ENCODE results near the gene LPCAT3.

LPCAT3 gene

GRCh38 chr12:6998715-6999451 is 19.4 kb downstream of the LPCAT3 start:
- DNase-seq (ENCODE audit: low read depth): no peak

- peak; percentile 33 for DNase-seq (ENCODE audit: low read depth)
Measured at GRCh38 chr12:6996040-6996441, 22.2 kb downstream of the LPCAT3 start.

- DNase-seq (ENCODE audit: low read depth): no peak
Measured at GRCh38 chr12:6987956-6988553, 30.2 kb downstream of the LPCAT3 start.

GRCh38 chr12:6982532-6982931 is 35.7 kb downstream of the LPCAT3 start:
- DNase-seq (ENCODE audit: low read depth): no peak

- no peak for DNase-seq (ENCODE audit: low read depth)
Measured at GRCh38 chr12:6981152-6982052, 36.9 kb downstream of the LPCAT3 start.

- DNase-seq (ENCODE audit: low read depth): no peak
Measured at GRCh38 chr12:6980740-6981139, 37.5 kb downstream of the LPCAT3 start.

- DNase-seq (ENCODE audit: low read depth): no peak
Measured at GRCh38 chr12:6980075-6980474, 38.2 kb downstream of the LPCAT3 start.

- DNase-seq (ENCODE audit: low read depth): no peak
Measured at GRCh38 chr12:6979453-6979852, 38.8 kb downstream of the LPCAT3 start.

GRCh38 chr12:6979021-6979420 is 39.3 kb downstream of the LPCAT3 start:
- no peak for DNase-seq (ENCODE audit: low read depth)

GRCh38 chr12:6978611-6979011 is 39.7 kb downstream of the LPCAT3 start:
- no peak for DNase-seq (ENCODE audit: low read depth)

- no peak for DNase-seq (ENCODE audit: low read depth)
Measured at GRCh38 chr12:6978188-6978587, 40.1 kb downstream of the LPCAT3 start.

GRCh38 chr12:6977653-6978052 is 40.6 kb downstream of the LPCAT3 start:
- DNase-seq (ENCODE audit: low read depth): no peak

- DNase-seq (ENCODE audit: low read depth): no peak
Measured at GRCh38 chr12:6975297-6976032, 42.8 kb downstream of the LPCAT3 start.

GRCh38 chr12:6974180-6974579 is 44.1 kb downstream of the LPCAT3 start:
- no peak for DNase-seq (ENCODE audit: low read depth)

GRCh38 chr12:6970096-6970527 is 48.2 kb downstream of the LPCAT3 start:
- no peak for DNase-seq (ENCODE audit: low read depth)

- no peak for DNase-seq (ENCODE audit: low read depth)
Measured at GRCh38 chr12:6968426-6968825, 49.9 kb downstream of the LPCAT3 start.

GRCh38 chr12:6967651-6968100 is 50.6 kb downstream of the LPCAT3 start:
- no peak for DNase-seq (ENCODE audit: low read depth)

- no peak for DNase-seq (ENCODE audit: low read depth)
Measured at GRCh38 chr12:6966351-6966750, 51.9 kb downstream of the LPCAT3 start.

GRCh38 chr12:6965714-6966113 is 52.6 kb downstream of the LPCAT3 start:
- no peak for DNase-seq (ENCODE audit: low read depth)

GRCh38 chr12:6965026-6965661 is 53.1 kb downstream of the LPCAT3 start:
- DNase-seq (ENCODE audit: low read depth): no peak

- DNase-seq (ENCODE audit: low read depth): no peak
Measured at GRCh38 chr12:6964605-6965025, 53.7 kb downstream of the LPCAT3 start.

Data from HS-5 (cell line).